T-cell (primary cell): ENCODE measurements around the gene NR1H4. TPM values are rescaled to one million over a fixed set of nuclear protein-coding genes. Genes with fewer than 3 reads are reported as not detected.

Experiments used
- ATAC-seq, 4 experiments: fragments of 200-7000 bp in 3 of 4; fragments of 150-1000 bp in 1 of 4; cut with Tn5 transposase; replicated peaks in 1 of 4; 1 replicate in 3 of 4; 2 replicates in 1 of 4; pipeline ENCODE4 v1.10.0; 2021; ENCODE audit warnings: moderate library complexity in 3 of 4, mild to moderate bottlenecking in 2 of 4, moderate number of reproducible peaks in 1 of 4
- CTCF ChIA-PET, 2 donors: fragments of 300-600 bp; sonication (Branson Sonifier 250); formaldehyde crosslinking; loops; one replicate each; lab custom pipeline; 2022; ENCODE audit warnings: antibody characterized with exemption in 2 of 2; lab: Charles Lee
- POLR2A ChIA-PET, 2 donors: fragments of 300-600 bp; sonication (Branson Sonifier 250); formaldehyde crosslinking; loops; one replicate each; lab custom pipeline; 2022; ENCODE audit warnings: antibody characterized with exemption in 2 of 2; lab: Charles Lee
- DNase-seq, 35 experiments: peaks; one replicate each; pipeline versions ENCODE4 v3.0.0 to v3.0.0-alpha.2; 2013 to 2023
- H3K27ac ChIP-seq: one replicate; pipeline ENCODE4 v1.5.1; 2013; ENCODE audit warnings: low read length
- H3K27me3 ChIP-seq, 2 experiments: replicated peaks in 1 of 2; 1 replicate in 1 of 2; 2 replicates in 1 of 2; pipeline versions ENCODE4 v1.6.1 to v1.7.0; 2013; ENCODE audit warnings: low read length in 1 of 2, mixed read lengths in 1 of 2; ENCODE audit not compliant: control insufficient read depth in 2 of 2, insufficient read depth in 2 of 2; ENCODE audit errors: extremely low read depth in 1 of 2
- H3K36me3 ChIP-seq, 2 donors: 1 replicate in 1 of 2; 2 replicates in 1 of 2; pipeline versions ENCODE4 v1.6.1 to v1.7.0; 2013; ENCODE audit warnings: low read length in 1 of 2; ENCODE audit not compliant: control insufficient read depth in 2 of 2, insufficient read depth in 1 of 2; ENCODE audit errors: extremely low read depth in 1 of 2
- H3K4me1 ChIP-seq, 2 experiments: 1 replicate in 1 of 2; 2 replicates in 1 of 2; pipeline versions ENCODE4 v1.6.1 to v1.7.0; 2013; ENCODE audit warnings: low read length in 2 of 2, mixed read lengths in 1 of 2; ENCODE audit not compliant: insufficient read depth in 2 of 2, control insufficient read depth in 1 of 2; ENCODE audit errors: extremely low read depth in 1 of 2
- H3K4me3 ChIP-seq, 2 donors: 1 replicate in 1 of 2; 2 replicates in 1 of 2; pipeline versions ENCODE4 v1.5.1 to v1.7.0; 2013; ENCODE audit warnings: mild to moderate bottlenecking in 2 of 2, low read length in 1 of 2, moderate library complexity in 1 of 2; ENCODE audit not compliant: control insufficient read depth in 1 of 2; ENCODE audit errors: extremely low read depth in 1 of 2
- H3K9me3 ChIP-seq: 2 replicates; pipeline ENCODE4 v1.7.0; 2013
- H3K27ac Mint-ChIP-seq, 2 donors: one replicate each; pipeline ENCODE4 v1.8.0; 2020 to 2021; ENCODE audit warnings: mild to moderate bottlenecking in 2 of 2, mixed read lengths in 2 of 2
- H3K27me3 Mint-ChIP-seq, 2 donors: one replicate each; pipeline ENCODE4 v1.8.0; 2021 to 2022; ENCODE audit warnings: mixed read lengths in 2 of 2
- H3K36me3 Mint-ChIP-seq: one replicate; pipeline ENCODE4 v1.8.0; 2021; ENCODE audit warnings: mixed read lengths
- H3K4me1 Mint-ChIP-seq, 3 donors: one replicate each; pipeline ENCODE4 v1.8.0; 2020 to 2022; ENCODE audit warnings: mixed read lengths in 3 of 3, mild to moderate bottlenecking in 1 of 3
- H3K4me3 Mint-ChIP-seq, 3 donors: one replicate each; pipeline ENCODE4 v1.8.0; 2020 to 2022; ENCODE audit warnings: mild to moderate bottlenecking in 3 of 3, mixed read lengths in 3 of 3, moderate library complexity in 3 of 3
- H3K9me3 Mint-ChIP-seq, 3 donors: one replicate each; pipeline ENCODE4 v1.8.0; 2020 to 2022; ENCODE audit warnings: mixed read lengths in 3 of 3
- WGBS: methylation state at CpG from one replicate; pipeline ENCODE4 v1.1.5; 2013; ENCODE audit warnings: missing lambda C conversion rate; ENCODE audit not compliant: insufficient coverage; 5-methylcytosine and 5-hydroxymethylcytosine counted together
- total RNA-seq, 35 experiments: library from RNA in 6 of 35; stranded (reverse) in 6 of 35; fragments of 120-200 nt in 1 of 35; gene quantifications; one replicate each; pipeline versions ENCODE4 v1.2.1 to v1.2.4 and lab custom pipeline; 2013 to 2026

NR1H4 gene
- total RNA-seq, 5 donors from 2014 or later (not counting 1 experiment from before 2014, with no cell fraction given) = not detected

DNA sequence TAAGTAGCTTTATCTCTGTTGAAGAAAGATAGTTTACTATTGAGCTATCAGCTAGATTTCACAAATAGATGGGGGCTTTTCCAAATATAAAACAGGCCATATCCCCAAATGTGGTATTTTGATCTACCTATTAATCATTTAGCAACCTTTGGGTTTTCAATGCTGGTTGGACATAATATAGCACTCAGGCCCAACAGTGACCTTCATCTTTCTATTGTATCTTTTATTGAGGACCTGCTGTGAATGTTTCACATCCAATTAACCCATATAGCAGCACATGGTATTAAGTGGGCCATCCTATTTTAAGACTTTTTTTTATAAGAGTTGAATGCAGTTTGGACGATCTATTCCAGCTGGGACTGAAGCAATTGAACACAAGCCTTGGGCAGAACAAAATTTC lies 10.0 kb upstream of the NR1H4 start:
- Mint-ChIP-seq H3K4me1 (no peaks in the 10 kb centered on the region), H3K9me3 (no peaks in the 10 kb centered on the region), H3K27ac (no peak overlapping the region), H3K4me3 (no peak overlapping the region), H3K27me3 (peaks cover 6 to 7% of the 10 kb centered on the region in 2 donors), H3K36me3 (no peaks in the 10 kb centered on the region)
- H3K27ac ChIP-seq = no peak overlapping the region
- ChIA-PET POLR2A (no interaction called here), CTCF (no interaction called here)
- no peak for ATAC-seq
- no peak overlapping the region for H3K4me3 ChIP-seq
- no peak for DNase-seq
- no peaks in the 10 kb centered on the region for H3K36me3 ChIP-seq
- no peaks in the 10 kb centered on the region for H3K27me3 ChIP-seq
- no peaks in the 10 kb centered on the region for H3K9me3 ChIP-seq
- no CpG with 5 or more reads among the region's 1 CpG for WGBS
- H3K4me1 ChIP-seq = no peaks in the 10 kb centered on the region

- ATAC-seq (no peak), DNase-seq (no peak)
- no peak overlapping the region for H3K27ac Mint-ChIP-seq
- no peak overlapping the region for H3K4me3 Mint-ChIP-seq
- H3K9me3 Mint-ChIP-seq = no peaks in the 10 kb centered on the region
- POLR2A ChIA-PET = no interaction called here
- CTCF ChIA-PET = no interaction called here
- H3K4me3 ChIP-seq = no peak overlapping the region
- no peaks in the 10 kb centered on the region for H3K4me1 ChIP-seq
- no peaks in the 10 kb centered on the region for H3K36me3 ChIP-seq
- WGBS = no CpG with 5 or more reads among the region's 1 CpG
- H3K4me1 Mint-ChIP-seq = no peaks in the 10 kb centered on the region
- H3K27me3 ChIP-seq = no peaks in the 10 kb centered on the region
- H3K27ac ChIP-seq = no peak overlapping the region
- H3K27me3 Mint-ChIP-seq = peaks cover 6 to 7% of the 10 kb centered on the region in 2 donors
- H3K9me3 ChIP-seq = no peaks in the 10 kb centered on the region
- H3K36me3 Mint-ChIP-seq = no peaks in the 10 kb centered on the region
These were observed 9.1 kb upstream of the NR1H4 start for GRCh38 chr12:100464529-100464928.

GRCh38 chr12:100468126-100468525 lies 5.5 kb upstream of the NR1H4 start:
- CTCF ChIA-PET = no interaction called here
- no peaks in the 10 kb centered on the region for H3K36me3 ChIP-seq
- no peaks in the 10 kb centered on the region for H3K9me3 ChIP-seq
- DNase-seq = no peak
- H3K27me3 ChIP-seq = peaks cover 0 to 2% of the 10 kb centered on the region in 2 experiments
- H3K4me3 ChIP-seq = no peak overlapping the region
- H3K9me3 Mint-ChIP-seq = no peaks in the 10 kb centered on the region
- POLR2A ChIA-PET = no interaction called here
- H3K4me1 Mint-ChIP-seq = no peaks in the 10 kb centered on the region
- no peak for ATAC-seq
- no peaks in the 10 kb centered on the region for H3K36me3 Mint-ChIP-seq
- H3K27me3 Mint-ChIP-seq = peaks cover 16 to 22% of the 10 kb centered on the region in 2 donors
- H3K4me1 ChIP-seq = no peaks in the 10 kb centered on the region
- H3K27ac Mint-ChIP-seq = no peak overlapping the region
- H3K4me3 Mint-ChIP-seq = no peak overlapping the region
- no peak overlapping the region for H3K27ac ChIP-seq

DNA sequence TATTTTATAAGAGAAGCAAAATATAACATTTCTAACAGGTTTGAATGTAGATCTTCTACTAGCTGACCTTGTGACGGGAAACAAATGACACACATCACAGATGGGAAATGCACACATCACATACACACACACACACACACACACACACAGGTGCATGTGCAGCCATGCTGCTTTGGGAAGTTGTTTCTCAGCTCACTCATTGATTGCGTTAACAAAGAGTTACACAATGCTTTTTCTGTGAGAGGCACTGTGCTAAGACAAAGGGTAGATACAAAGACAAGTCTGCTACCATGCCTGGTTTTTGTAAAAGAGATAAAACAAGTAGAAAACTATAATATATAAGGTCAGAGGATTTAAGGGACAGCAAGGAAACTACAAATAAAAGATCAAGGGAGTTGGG lies 1.3 kb upstream of the NR1H4 start:
- Mint-ChIP-seq H3K9me3 (no peaks in the 10 kb centered on the region), H3K27ac (no peak overlapping the region)
- ATAC-seq = no peak

DNA sequence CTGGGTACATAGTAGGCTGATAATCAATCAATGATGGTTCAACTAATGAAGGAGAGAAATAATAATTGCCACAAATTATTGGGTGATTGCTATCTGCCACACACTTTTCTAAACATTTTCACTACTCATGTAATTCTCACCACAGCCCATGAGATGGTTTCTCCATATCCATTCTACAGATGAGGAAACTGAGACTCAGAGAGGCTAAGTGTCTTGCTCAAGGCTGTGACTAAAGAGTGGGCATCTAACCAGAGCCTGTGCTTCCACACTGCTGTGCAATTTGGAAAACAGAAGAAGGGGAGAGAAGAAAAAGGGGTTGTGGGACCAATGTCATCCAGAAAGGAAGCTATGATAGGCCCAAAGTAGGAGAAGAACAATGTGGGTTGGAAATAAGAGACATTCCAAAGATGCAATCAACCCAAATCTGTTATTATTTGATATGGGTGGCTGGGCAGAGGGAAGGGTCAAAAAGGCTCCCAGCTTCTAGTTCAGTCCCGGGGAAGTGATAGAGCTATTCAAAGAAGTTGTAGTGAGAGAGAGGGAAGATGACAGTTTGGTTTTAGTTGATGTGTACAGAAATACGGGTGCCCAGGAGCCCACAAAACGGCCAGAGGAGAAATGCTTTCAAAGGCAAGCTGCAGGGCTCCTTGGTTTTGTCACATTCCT lies 483 bp upstream of the NR1H4 start:
- H3K27ac Mint-ChIP-seq = no peak overlapping the region
- Histone ChIP-seq H3K4me3 (no peak overlapping the region), H3K36me3 (no peaks in the 10 kb centered on the region), H3K9me3 (no peaks in the 10 kb centered on the region), H3K4me1 (no peaks in the 10 kb centered on the region), H3K27ac (no peak overlapping the region), H3K27me3 (peaks cover 0 to 5% of the 10 kb centered on the region in 2 experiments)
- CTCF ChIA-PET = no interaction called here
- no peak overlapping the region for H3K4me3 Mint-ChIP-seq
- whole genome bisulfite sequencing = 53% methylated on average over 2 of the region's 3 CpGs
- H3K4me1 Mint-ChIP-seq = no peaks in the 10 kb centered on the region
- peaks cover 14 to 24% of the 10 kb centered on the region in 2 donors for H3K27me3 Mint-ChIP-seq
- POLR2A ChIA-PET = no interaction called here
- ATAC-seq (no peak), DNase-seq (no peak)
- no peaks in the 10 kb centered on the region for H3K36me3 Mint-ChIP-seq
- no peaks in the 10 kb centered on the region for H3K9me3 Mint-ChIP-seq

More for the DNA sequence above, 1.3 kb upstream of the NR1H4 start:
- Histone ChIP-seq H3K4me1 (no peaks in the 10 kb centered on the region), H3K27ac (no peak overlapping the region), H3K27me3 (peaks cover 0 to 5% of the 10 kb centered on the region in 2 experiments), H3K36me3 (no peaks in the 10 kb centered on the region), H3K4me3 (no peak overlapping the region), H3K9me3 (no peaks in the 10 kb centered on the region)
- ChIA-PET POLR2A (no interaction called here), CTCF (no interaction called here)
- 82% methylated on average over 1 of the region's 2 CpGs for WGBS
- no peak overlapping the region for H3K4me3 Mint-ChIP-seq
- no peak for DNase-seq
- no peaks in the 10 kb centered on the region for H3K4me1 Mint-ChIP-seq
- H3K27me3 Mint-ChIP-seq = peaks cover 16 to 24% of the 10 kb centered on the region in 2 donors
- no peaks in the 10 kb centered on the region for H3K36me3 Mint-ChIP-seq

GRCh38 chr12:100474617-100475016 lies 951 bp downstream of the NR1H4 start:
- CTCF ChIA-PET = no interaction called here
- WGBS = no CpG with 5 or more reads among the region's 1 CpG

More at GRCh38 chr12:100474617-100475016, 951 bp downstream of the NR1H4 start:
- Histone ChIP-seq H3K4me1 (no peaks in the 10 kb centered on the region), H3K36me3 (no peaks in the 10 kb centered on the region), H3K27ac (no peak overlapping the region), H3K4me3 (no peak overlapping the region), H3K27me3 (peaks cover 0 to 5% of the 10 kb centered on the region in 2 experiments), H3K9me3 (no peaks in the 10 kb centered on the region)
- H3K4me3 Mint-ChIP-seq = no peak overlapping the region
- H3K4me1 Mint-ChIP-seq = no peaks in the 10 kb centered on the region
- no peaks in the 10 kb centered on the region for H3K36me3 Mint-ChIP-seq
- no peaks in the 10 kb centered on the region for H3K9me3 Mint-ChIP-seq
- DNase-seq (no peak), ATAC-seq (no peak)
- POLR2A ChIA-PET = no interaction called here
- peaks cover 13 to 23% of the 10 kb centered on the region in 2 donors for H3K27me3 Mint-ChIP-seq
- H3K27ac Mint-ChIP-seq = no peak overlapping the region
